Neural progenitor cell (in vitro differentiated cells): ENCODE data around the gene KAT2B. TPM values are rescaled to one million over a fixed set of nuclear protein-coding genes. Genes with fewer than 3 reads are reported as not detected.

ENCODE experiments used
- DNase-seq: peaks from one replicate; pipeline ENCODE4 v3.0.0-alpha.2; 2016; ENCODE audit warnings: low spot score
- H2AFZ ChIP-seq: fragments of 200-600 bp; sonication (generic); replicated peaks from 2 replicates; pipeline ENCODE4 v1.6.1; 2016; ENCODE audit warnings: antibody characterized with exemption
- H3F3A ChIP-seq: fragments of 200-600 bp; sonication (generic); 2 replicates; pipeline ENCODE4 v1.6.1; 2016; ENCODE audit warnings: antibody characterized with exemption, low read depth
- H3K27ac ChIP-seq: fragments of 200-600 bp; sonication (generic); 2 replicates; pipeline ENCODE4 v1.5.1; 2016; ENCODE audit warnings: mild to moderate bottlenecking
- H3K27me3 ChIP-seq: fragments of 200-600 bp; sonication (generic); 2 replicates; pipeline ENCODE4 v1.6.1; 2016; ENCODE audit warnings: mild to moderate bottlenecking, moderate library complexity
- H3K36me3 ChIP-seq: fragments of 200-600 bp; sonication (generic); 2 replicates; pipeline ENCODE4 v1.5.1; 2016
- H3K4me1 ChIP-seq: fragments of 200-600 bp; sonication (generic); 2 replicates; pipeline ENCODE4 v1.6.1; 2016; ENCODE audit warnings: mixed run types
- H3K4me2 ChIP-seq: fragments of 200-600 bp; sonication (generic); 2 replicates; pipeline ENCODE4 v1.6.1; 2016
- H3K4me3 ChIP-seq: fragments of 200-600 bp; sonication (generic); 2 replicates; pipeline ENCODE4 v1.5.1; 2016
- H3K79me2 ChIP-seq: fragments of 200-600 bp; sonication (generic); 2 replicates; pipeline ENCODE4 v1.6.1; 2016; ENCODE audit warnings: low read depth
- H3K9ac ChIP-seq: fragments of 200-600 bp; sonication (generic); 2 replicates; pipeline ENCODE4 v1.6.1; 2016
- H3K9me3 ChIP-seq: fragments of 200-600 bp; sonication (generic); 2 replicates; pipeline ENCODE4 v1.5.1; 2016; ENCODE audit warnings: low read depth
- H4K20me1 ChIP-seq: fragments of 200-600 bp; sonication (generic); 2 replicates; pipeline ENCODE4 v1.6.1; 2016; ENCODE audit warnings: low read depth
- H3K27ac Mint-ChIP-seq: 3 replicates; pipeline ENCODE4 v1.8.0; 2021; ENCODE audit warnings: mixed read lengths
- H3K27me3 Mint-ChIP-seq: 2 replicates; pipeline ENCODE4 v1.8.0; 2022; ENCODE audit warnings: low read depth, mild to moderate bottlenecking, inconsistent platforms, moderate library complexity, mixed read lengths; ENCODE audit not compliant: insufficient read depth
- H3K36me3 Mint-ChIP-seq: 3 replicates; pipeline ENCODE4 v1.8.0; 2021; ENCODE audit warnings: mixed read lengths
- H3K4me1 Mint-ChIP-seq: 3 replicates; pipeline ENCODE4 v1.8.0; 2021; ENCODE audit warnings: mixed read lengths
- H3K4me3 Mint-ChIP-seq: 3 replicates; pipeline ENCODE4 v1.8.0; 2021; ENCODE audit warnings: mild to moderate bottlenecking, moderate library complexity, mixed read lengths
- H3K9me3 Mint-ChIP-seq: 3 replicates; pipeline ENCODE4 v1.8.0; 2020; ENCODE audit warnings: mixed read lengths
- CTCF ChIP-seq: fragments of 200-600 bp; sonication (generic); IDR thresholded peaks from 2 replicates; pipeline ENCODE4 v1.5.1; 2017; ENCODE audit warnings: antibody characterized with exemption, mild to moderate bottlenecking
- EZH2 ChIP-seq: fragments of 200-600 bp; sonication (generic); IDR thresholded peaks from 2 replicates; pipeline ENCODE4 v1.6.1; 2017; ENCODE audit warnings: antibody characterized with exemption, mild to moderate bottlenecking, moderate library complexity
- EZH2phosphoT487 ChIP-seq: fragments of 200-600 bp; sonication (generic); IDR thresholded peaks from 2 replicates; pipeline ENCODE4 v1.6.1; 2017; ENCODE audit warnings: antibody characterized with exemption
- total RNA-seq: library from RNA; depleted of rRNA; stranded (reverse); fragments of >200 nt; gene quantifications from 2 replicates; pipeline ENCODE4 v1.2.3, GENCODE V29; 2015; ENCODE audit warnings: low replicate concordance

The KAT2B gene
- total RNA-seq, 1 donor from 2014 or later: 21.6 TPM

- Histone ChIP-seq H4K20me1 (peaks cover 3% of the 10 kb centered on the region), H3K36me3 (peaks cover 17% of the 10 kb centered on the region), H3K9ac (peak overlapping the region; percentile 90), H3K27me3 (no peaks in the 10 kb centered on the region), H3K4me3 (peak overlapping the region; percentile 93), H3F3A (peaks cover 19% of the 10 kb centered on the region), H3K9me3 (no peaks in the 10 kb centered on the region), H3K4me2 (peak overlapping the region; percentile 96), H2AFZ (peak overlapping the region; percentile 90), H3K4me1 (peaks cover 18% of the 10 kb centered on the region), H3K79me2 (peaks cover 43% of the 10 kb centered on the region), H3K27ac (peak overlapping the region; percentile 93)
- Mint-ChIP-seq H3K36me3 (peaks cover 6% of the 10 kb centered on the region), H3K4me3 (no peak overlapping the region), H3K9me3 (no peaks in the 10 kb centered on the region), H3K4me1 (peaks cover 6% of the 10 kb centered on the region), H3K27me3 (no peaks in the 10 kb centered on the region), H3K27ac (no peak overlapping the region)
- DNase-seq: no peak
- TF ChIP-seq EZH2phosphoT487: no peak
- TF ChIP-seq EZH2: no peak
- no peak for TF ChIP-seq CTCF
These were observed 146.4 kb downstream of the KAT2B start for GRCh38 chr3:20186600-20187004.

GRCh38 chr3:20190991-20191390 lies 150.7 kb downstream of the KAT2B start:
- H3K9me3 Mint-ChIP-seq: no peaks in the 10 kb centered on the region
- no peak overlapping the region for H3K4me3 Mint-ChIP-seq
- H3K9ac ChIP-seq: no peak overlapping the region
- no peaks in the 10 kb centered on the region for H3K79me2 ChIP-seq
- H3K36me3 Mint-ChIP-seq: no peaks in the 10 kb centered on the region
- no peaks in the 10 kb centered on the region for H3K9me3 ChIP-seq
- H3K27ac ChIP-seq: no peak overlapping the region
- H3K27me3 ChIP-seq: no peaks in the 10 kb centered on the region
- no peak for TF ChIP-seq EZH2phosphoT487
- peak; percentile 14 for TF ChIP-seq CTCF
- H3K4me1 Mint-ChIP-seq: peaks cover 6% of the 10 kb centered on the region
- no peaks in the 10 kb centered on the region for H4K20me1 ChIP-seq
- peaks cover 11% of the 10 kb centered on the region for H3F3A ChIP-seq
- H3K27me3 Mint-ChIP-seq: no peaks in the 10 kb centered on the region
- H3K36me3 ChIP-seq: no peaks in the 10 kb centered on the region
- H3K4me1 ChIP-seq: peaks cover 3% of the 10 kb centered on the region
- DNase-seq: peak; percentile 14
- no peak overlapping the region for H3K4me2 ChIP-seq
- no peak overlapping the region for H2AFZ ChIP-seq
- no peak overlapping the region for H3K27ac Mint-ChIP-seq
- no peak overlapping the region for H3K4me3 ChIP-seq

- TF ChIP-seq EZH2phosphoT487 (no peak), CTCF (no peak), EZH2 (no peak)
- Mint-ChIP-seq H3K36me3 (no peaks in the 10 kb centered on the region), H3K27ac (no peak overlapping the region)
These were observed 154.7 kb downstream of the KAT2B start for GRCh38 chr3:20194793-20195460.

More at GRCh38 chr3:20194793-20195460, 154.7 kb downstream of the KAT2B start:
- no peak for DNase-seq
- H3K27ac ChIP-seq: no peak overlapping the region
- no peaks in the 10 kb centered on the region for H4K20me1 ChIP-seq
- no peak overlapping the region for H3K4me3 Mint-ChIP-seq
- no peaks in the 10 kb centered on the region for H3K27me3 ChIP-seq
- no peaks in the 10 kb centered on the region for H3K9me3 Mint-ChIP-seq
- no peaks in the 10 kb centered on the region for H3F3A ChIP-seq
- H3K4me3 ChIP-seq: no peak overlapping the region
- no peaks in the 10 kb centered on the region for H3K79me2 ChIP-seq
- no peaks in the 10 kb centered on the region for H3K4me1 ChIP-seq
- H3K9ac ChIP-seq: no peak overlapping the region
- peaks cover 6% of the 10 kb centered on the region for H3K4me1 Mint-ChIP-seq
- H3K27me3 Mint-ChIP-seq: no peaks in the 10 kb centered on the region
- no peaks in the 10 kb centered on the region for H3K36me3 ChIP-seq
- no peak overlapping the region for H2AFZ ChIP-seq
- H3K9me3 ChIP-seq: no peaks in the 10 kb centered on the region
- H3K4me2 ChIP-seq: no peak overlapping the region
